H1 (cell line): ENCODE data around the gene SMARCA4. TPM values are rescaled to one million over a fixed set of nuclear protein-coding genes. Genes with fewer than 3 reads are reported as not detected.

ENCODE experiments used
- CTCF ChIA-PET: fragments of 300-600 bp; sonication (Branson Sonifier 250); formaldehyde crosslinking; loops from one replicate; lab custom pipeline; 2021; ENCODE audit not compliant: partially characterized antibody; lab: Charles Lee
- POLR2A ChIA-PET: fragments of 300-600 bp; sonication (Branson Sonifier 250); formaldehyde crosslinking; loops from one replicate; lab custom pipeline; 2021; ENCODE audit warnings: inconsistent platforms; ENCODE audit not compliant: partially characterized antibody; lab: Charles Lee
- DNase-seq, 2 experiments: peaks; one replicate each; pipeline versions ENCODE4 v3.0.0 to v3.0.0-alpha.2; 2010 to 2022; ENCODE audit warnings: low spot score in 2 of 2, low read depth in 1 of 2, mixed read lengths in 1 of 2
- FAIRE-seq: peaks from 2 replicates; lab custom pipeline; 2011; peaks lifted over from hg19 to GRCh38; lab: Jason Lieb, UNC
- H2AFZ ChIP-seq: 2 replicates; pipeline ENCODE4 v1.8.1; 2012; ENCODE audit warnings: low read length, inconsistent platforms
- H2AK5ac ChIP-seq: 2 replicates; pipeline ENCODE4 v1.6.1; 2013; ENCODE audit warnings: low read depth, low read length
- H2BK120ac ChIP-seq: replicated peaks from 2 replicates; pipeline ENCODE3; 2013; ENCODE audit warnings: low read depth, low read length, inconsistent platforms
- H2BK12ac ChIP-seq: 2 replicates; pipeline ENCODE4 v1.6.1; 2013; ENCODE audit warnings: low read depth, low read length
- H2BK15ac ChIP-seq: 2 replicates; pipeline ENCODE4 v1.6.1; 2013; ENCODE audit warnings: low read length
- H2BK20ac ChIP-seq: 2 replicates; pipeline ENCODE4 v1.6.1; 2013; ENCODE audit warnings: low read length
- H2BK5ac ChIP-seq: 2 replicates; pipeline ENCODE4 v1.6.1; 2013; ENCODE audit warnings: low read depth, low read length
- H3K14ac ChIP-seq: 2 replicates; pipeline ENCODE4 v1.6.1; 2013; ENCODE audit warnings: inconsistent platforms; ENCODE audit not compliant: insufficient read length
- H3K18ac ChIP-seq: 2 replicates; pipeline ENCODE4 v1.6.1; 2013; ENCODE audit warnings: low read length; ENCODE audit errors: extremely low read depth
- H3K23ac ChIP-seq: 2 replicates; pipeline ENCODE4 v1.6.1; 2013; ENCODE audit warnings: inconsistent platforms; ENCODE audit not compliant: insufficient read length
- H3K23me2 ChIP-seq: 2 replicates; pipeline ENCODE4 v1.6.1; 2013; ENCODE audit warnings: low read depth, low read length
- H3K27ac ChIP-seq: 2 replicates; pipeline ENCODE4 v1.6.1; 2011; ENCODE audit warnings: low read depth, low read length, inconsistent platforms
- H3K27me3 ChIP-seq, 4 experiments: replicated peaks in 1 of 4; 1 replicate in 1 of 4; 2 replicates in 3 of 4; pipeline versions ENCODE4 v1.6.1 to v1.8.1; 2011 to 2013; ENCODE audit warnings: low read length in 3 of 4, mild to moderate bottlenecking in 3 of 4, inconsistent platforms in 2 of 4, mixed read lengths in 2 of 4, moderate library complexity in 1 of 4; ENCODE audit not compliant: control insufficient read depth in 3 of 4, insufficient read depth in 3 of 4; ENCODE audit errors: extremely low read depth in 1 of 4
- H3K36me3 ChIP-seq, 4 experiments: 2 replicates each; pipeline versions ENCODE4 v1.6.1 to v1.8.1; 2011 to 2013; ENCODE audit warnings: mild to moderate bottlenecking in 4 of 4, low read length in 3 of 4, moderate library complexity in 2 of 4, control low read depth in 1 of 4, inconsistent platforms in 1 of 4; ENCODE audit not compliant: insufficient read depth in 4 of 4, control insufficient read depth in 2 of 4
- H3K4ac ChIP-seq: replicated peaks from 2 replicates; pipeline ENCODE3; 2013; ENCODE audit warnings: low read length, low read depth, mixed read lengths, inconsistent platforms; ENCODE audit not compliant: insufficient read length
- H3K4me1 ChIP-seq, 4 experiments: replicated peaks in 1 of 4; 1 replicate in 1 of 4; 2 replicates in 3 of 4; pipeline versions ENCODE4 v1.6.1 to v1.8.1; 2011 to 2013; ENCODE audit warnings: low read length in 3 of 4, inconsistent platforms in 2 of 4, mixed read lengths in 1 of 4; ENCODE audit not compliant: insufficient read depth in 4 of 4, control insufficient read depth in 3 of 4
- H3K4me2 ChIP-seq, 2 experiments: 2 replicates each; pipeline versions ENCODE4 v1.6.1 to v1.8.1; 2011 to 2013; ENCODE audit warnings: low read depth in 2 of 2, low read length in 2 of 2, control low read depth in 1 of 2, inconsistent platforms in 1 of 2, mild to moderate bottlenecking in 1 of 2; ENCODE audit not compliant: insufficient read depth in 1 of 2
- H3K4me3 ChIP-seq, 4 experiments: fragments of 200-600, 300-600 bp in 1 of 4; sonication (generic), shearing (Covaris generic), sonication (Bioruptor Twin) in 1 of 4; 2 replicates each; pipeline versions ENCODE4 v1.5.1 to v1.8.1; 2011 to 2016; ENCODE audit warnings: low read length in 4 of 4, low read depth in 3 of 4, control low read depth in 2 of 4, inconsistent platforms in 2 of 4, mild to moderate bottlenecking in 2 of 4, mixed read lengths in 1 of 4, moderate library complexity in 1 of 4; ENCODE audit not compliant: insufficient read depth in 2 of 4; ENCODE audit errors: extremely low read depth in 1 of 4
- H3K56ac ChIP-seq: replicated peaks from 2 replicates; pipeline ENCODE3; 2013; ENCODE audit warnings: low read depth, mild to moderate bottlenecking, mixed read lengths, low read length, inconsistent platforms; ENCODE audit not compliant: insufficient read length
- H3K79me1 ChIP-seq: 2 replicates; pipeline ENCODE4 v1.6.1; 2013; ENCODE audit warnings: low read depth, low read length, control low read depth
- H3K79me2 ChIP-seq, 2 experiments: 2 replicates each; pipeline versions ENCODE4 v1.6.1 to v1.8.1; 2012 to 2013; ENCODE audit warnings: low read length in 2 of 2, mild to moderate bottlenecking in 2 of 2, inconsistent platforms in 1 of 2; ENCODE audit not compliant: insufficient read depth in 2 of 2, control insufficient read depth in 1 of 2
- H3K9ac ChIP-seq, 4 experiments: replicated peaks in 1 of 4; 1 replicate in 1 of 4; 2 replicates in 3 of 4; pipeline versions ENCODE4 v1.6.1 to v1.8.1; 2011 to 2013; ENCODE audit warnings: low read depth in 3 of 4, low read length in 3 of 4, control low read depth in 2 of 4, mild to moderate bottlenecking in 2 of 4, moderate library complexity in 2 of 4, inconsistent platforms in 1 of 4; ENCODE audit errors: extremely low read depth in 1 of 4
- H3K9me3 ChIP-seq, 2 experiments: 2 replicates each; pipeline versions ENCODE4 v1.6.1 to v1.8.1; 2012 to 2013; ENCODE audit warnings: mild to moderate bottlenecking in 2 of 2, moderate library complexity in 2 of 2, control low read depth in 1 of 2, inconsistent platforms in 1 of 2, low read depth in 1 of 2, low read length in 1 of 2, mixed read lengths in 1 of 2; ENCODE audit not compliant: insufficient read depth in 2 of 2
- H4K20me1 ChIP-seq, 2 experiments: replicated peaks in 1 of 2; 2 replicates each; pipeline versions ENCODE3 to v1.8.1; 2011 to 2013; ENCODE audit warnings: inconsistent platforms in 2 of 2, low read length in 2 of 2, mild to moderate bottlenecking in 1 of 2; ENCODE audit not compliant: insufficient read depth in 2 of 2, control insufficient read depth in 1 of 2
- H4K5ac ChIP-seq: 2 replicates; pipeline ENCODE4 v1.6.1; 2013; ENCODE audit warnings: low read length, low read depth, mixed read lengths, inconsistent platforms; ENCODE audit not compliant: insufficient read length
- H4K8ac ChIP-seq: 2 replicates; pipeline ENCODE4 v1.8.0; 2013; ENCODE audit warnings: mild to moderate bottlenecking, moderate library complexity, low read length, inconsistent platforms; ENCODE audit not compliant: insufficient read depth; ENCODE audit errors: extremely low read depth
- H4K91ac ChIP-seq: replicated peaks from 2 replicates; pipeline ENCODE3; 2013; ENCODE audit warnings: low read length, mixed read lengths, inconsistent platforms; ENCODE audit not compliant: insufficient read length
- WGBS, 2 experiments: shearing (Covaris generic) in 1 of 2; methylation state at CpG; one replicate each; pipeline versions ENCODE4 v1.1.6 to v1.1.7; 2013 to 2015; ENCODE audit warnings: low lambda C conversion rate in 2 of 2, mixed read lengths in 2 of 2, inconsistent platforms in 1 of 2, low coverage in 1 of 2, missing lambda C conversion rate in 1 of 2; ENCODE audit not compliant: insufficient replicate concordance in 2 of 2, insufficient coverage in 1 of 2, insufficient read length in 1 of 2; ENCODE audit errors: extremely low coverage in 1 of 2, missing lambda C conversion rate in 1 of 2; 5-methylcytosine and 5-hydroxymethylcytosine counted together
- polyA plus RNA-seq, 7 experiments: library from polyadenylated mRNA; depleted of rRNA in 3 of 7; stranded (reverse) in 5 of 7; unstranded in 2 of 7; fragments of >200 nt in 5 of 7; fragments of 200-250 nt in 2 of 7; gene quantifications; 1 replicate in 5 of 7; 2 replicates in 1 of 7; 4 replicates in 1 of 7; pipeline versions ENCODE4 v1.2.1 to v1.2.3, GENCODE V29; 2011 to 2013; ENCODE audit warnings: missing spikeins in 2 of 7, mixed read lengths in 2 of 7
- total RNA-seq: library from RNA; stranded (reverse); fragmentation: NEBNext Ultra II Directional; extraction: Animal tissue kit (Norgen Biotek cat#: 25700); gene quantifications from 2 replicates; pipeline ENCODE4 v1.2.1, GENCODE V29; 2021

SMARCA4 gene
- total and polyA plus RNA-seq, 2 of the 8 experiments (the other 6 are each of a cell fraction or from before 2014, with no cell fraction given), result 86.4 to 263 TPM

DNA sequence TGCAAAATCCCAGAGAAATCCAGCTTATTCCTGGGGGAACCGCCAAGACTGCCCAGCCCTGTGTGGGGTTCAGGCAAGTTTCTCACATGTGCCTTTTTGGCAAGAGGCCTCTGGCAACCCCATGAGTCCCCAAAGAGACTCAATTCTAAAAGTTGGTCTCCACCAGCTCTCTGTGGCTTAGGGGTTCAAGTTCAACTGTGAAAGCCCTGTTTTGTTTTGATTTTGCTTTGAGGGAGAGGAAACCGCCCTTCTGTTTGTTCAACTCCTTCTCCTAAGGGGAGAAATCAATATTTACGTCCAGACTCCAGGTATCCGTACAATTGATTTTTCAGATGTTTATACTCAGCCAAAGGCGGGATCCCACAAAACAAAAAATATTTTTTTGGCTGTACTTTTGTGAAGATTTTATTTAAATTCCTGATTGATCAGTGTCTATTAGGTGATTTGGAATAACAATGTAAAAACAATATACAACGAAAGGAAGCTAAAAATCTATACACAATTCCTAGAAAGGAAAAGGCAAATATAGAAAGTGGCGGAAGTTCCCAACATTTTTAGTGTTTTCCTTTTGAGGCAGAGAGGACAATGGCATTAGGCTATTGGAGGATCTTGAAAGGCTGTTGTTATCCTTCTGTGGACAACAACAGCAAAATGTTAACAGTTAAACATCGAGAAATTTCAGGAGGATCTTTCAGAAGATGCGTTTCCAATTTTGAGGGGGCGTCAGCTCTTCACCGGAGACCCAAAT, 127.8 kb downstream of the SMARCA4 start:
- peaks cover 17 to 19% of the 10 kb centered on the region in 2 experiments for H4K20me1 ChIP-seq
- ChIA-PET POLR2A (interaction anchor here (0.7 to 3.1 kb wide), 13 partner anchors 8 to 273 kb away, joined by 3 to 16 read pairs (median 6); partner anchors contain the start of gene SMARCA4), CTCF (interaction anchor here (0.6 to 1.8 kb wide), 3 partner anchors 16 to 268 kb away, joined by 3 to 4 read pairs (median 4); no protein-coding TSS in a partner anchor)
- FAIRE-seq (no peak), DNase-seq (no peak)
- H3K4me2 ChIP-seq, result peak overlapping the region; percentile 66 to 98
- H2BK5ac ChIP-seq, result peak overlapping the region; percentile 87; the same call in 1 of the 2 replicates
- H3K9me3 ChIP-seq, result no peaks in the 10 kb centered on the region
- H4K91ac ChIP-seq, result peak overlapping the region; percentile 50
- peaks cover 7 to 13% (median 9%) of the 10 kb centered on the region in 4 experiments for H3K4me1 ChIP-seq
- H3K36me3 ChIP-seq, result peaks cover 2 to 29% (median 3%) of the 10 kb centered on the region in 4 experiments; a peak in 5 of 8 replicates
- H2AK5ac ChIP-seq, result no peak overlapping the region; the same call in 1 of the 2 replicates
- H4K5ac ChIP-seq, result peak overlapping the region; percentile 71
- H2AFZ ChIP-seq, result no peak overlapping the region
- peak overlapping the region; percentile 31; the same call in 1 of the 2 replicates for H3K27ac ChIP-seq
- peaks cover 7% of the 10 kb centered on the region for H3K23me2 ChIP-seq
- peak overlapping the region; percentile 73 for H3K4ac ChIP-seq
- no peak overlapping the region for H2BK15ac ChIP-seq
- H3K14ac ChIP-seq, result no peak overlapping the region
- 26% methylated on average over 11 of the region's 11 CpGs; no CpG with 5 or more reads in 1 of the 2 experiments for WGBS, 2 experiments
- H3K56ac ChIP-seq, result no peak overlapping the region
- H3K9ac ChIP-seq, result peak overlapping the region in 3 of 4 experiments; percentile 61 to 79 (median 77); a peak in 5 of 7 replicates
- peak overlapping the region; percentile 89; the same call in 1 of the 2 replicates for H2BK12ac ChIP-seq
- peak overlapping the region; percentile 67 to 100 (median 77) for H3K4me3 ChIP-seq
- no peaks in the 10 kb centered on the region for H3K27me3 ChIP-seq
- no peak overlapping the region for H4K8ac ChIP-seq
- peaks cover 1% of the 10 kb centered on the region for H3K79me1 ChIP-seq
- peaks cover 31 to 33% of the 10 kb centered on the region in 2 experiments for H3K79me2 ChIP-seq
- H3K18ac ChIP-seq, result peak overlapping the region; percentile 66
- H2BK120ac ChIP-seq, result peak overlapping the region; percentile 85
- peak overlapping the region; percentile 88; the same call in 1 of the 2 replicates for H2BK20ac ChIP-seq
- no peak overlapping the region for H3K23ac ChIP-seq
